CD1c-positive myeloid dendritic cell (primary cell): ENCODE measurements around the gene SUFU.

Experiments used
- DNase-seq: peaks from one replicate; pipeline ENCODE4 v3.0.0-alpha.2; 2016; ENCODE audit errors: extremely low spot score

SUFU gene

GRCh38 chr10:102635377-102635776 is 131.6 kb downstream of the SUFU start:
- DNase-seq, result peak; percentile 28

DNA sequence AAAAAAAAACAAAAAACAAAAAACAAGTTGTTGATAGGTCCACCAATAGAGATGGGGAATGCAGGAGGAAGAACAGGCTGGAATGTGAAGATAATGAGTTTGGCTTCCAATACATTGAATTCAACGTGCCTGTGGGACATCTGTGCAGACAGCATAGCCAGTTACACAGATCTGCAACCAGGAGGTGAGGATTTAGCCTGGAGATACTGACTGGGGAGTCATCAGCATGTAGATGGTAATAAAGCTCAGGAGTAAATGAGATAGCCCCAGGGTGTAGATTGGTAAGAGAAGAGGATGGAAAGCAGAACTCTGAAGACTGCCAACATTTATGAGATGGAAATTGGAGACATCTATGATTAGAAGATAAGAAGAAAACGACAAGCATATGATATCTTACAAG is 135.8 kb downstream of the SUFU start:
- DNase-seq, result no peak

DNA sequence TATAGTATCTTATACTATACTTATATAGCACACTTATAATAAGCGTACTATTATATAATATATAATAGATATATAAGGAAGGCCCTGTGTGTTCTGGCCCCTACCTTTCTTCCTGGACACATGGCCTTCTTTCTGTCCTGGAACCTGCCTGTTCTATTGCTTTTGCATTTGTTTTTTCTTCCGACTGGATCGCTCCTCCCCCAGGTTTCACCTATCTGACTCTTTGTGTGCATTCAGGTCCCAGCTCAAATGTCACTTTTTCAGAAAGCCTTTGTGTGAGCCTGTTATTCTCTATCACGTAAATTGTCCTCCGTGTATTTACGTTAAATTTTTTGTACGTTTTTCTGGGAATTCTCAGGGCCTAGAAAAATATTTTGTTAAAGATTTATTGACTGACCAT is 137.6 kb downstream of the SUFU start:
- no peak for DNase-seq

DNA sequence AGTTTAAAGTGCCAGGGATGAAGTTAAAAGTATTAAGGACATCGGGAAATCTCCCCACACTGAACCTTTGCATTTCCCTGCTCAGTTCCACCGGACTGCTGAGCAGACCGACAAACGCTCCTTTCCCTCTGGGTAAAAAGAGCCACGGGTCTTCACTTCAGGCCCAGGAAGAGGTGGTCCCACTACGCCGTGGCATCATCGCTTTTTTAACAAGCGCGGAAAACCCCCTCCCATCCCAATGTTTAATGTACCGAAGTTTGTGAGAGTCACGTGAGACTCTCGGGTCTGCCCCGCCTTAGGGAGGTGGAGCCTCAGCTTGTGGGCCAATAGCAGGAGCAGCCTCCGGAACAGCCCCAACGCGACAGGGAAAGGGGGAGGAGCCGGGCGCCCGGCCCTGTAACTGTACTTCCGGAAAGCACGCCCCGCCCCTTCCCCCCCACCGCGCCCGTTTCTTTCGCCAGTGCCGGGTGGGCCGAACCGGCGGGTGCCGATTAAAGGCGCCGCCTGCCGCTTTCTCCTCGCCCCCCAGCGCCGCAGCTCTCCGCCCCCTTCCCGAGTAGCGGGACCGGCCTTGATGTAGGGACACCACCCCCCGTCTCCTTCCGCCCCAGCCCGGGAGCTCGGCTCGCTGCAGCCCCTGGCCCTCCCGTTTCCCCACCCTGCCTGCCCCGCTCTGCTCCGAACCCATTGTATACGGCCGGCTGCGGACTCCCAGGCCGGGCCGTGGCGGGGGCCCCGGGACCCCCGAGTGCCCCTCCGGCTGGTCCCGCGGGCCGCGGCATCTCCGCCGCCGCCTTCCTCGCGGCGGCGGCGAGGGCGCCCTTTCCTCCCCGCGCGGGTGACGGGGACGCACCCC is 138.3 kb downstream of the SUFU start:
- DNase-seq, result peak; percentile 97

DNA sequence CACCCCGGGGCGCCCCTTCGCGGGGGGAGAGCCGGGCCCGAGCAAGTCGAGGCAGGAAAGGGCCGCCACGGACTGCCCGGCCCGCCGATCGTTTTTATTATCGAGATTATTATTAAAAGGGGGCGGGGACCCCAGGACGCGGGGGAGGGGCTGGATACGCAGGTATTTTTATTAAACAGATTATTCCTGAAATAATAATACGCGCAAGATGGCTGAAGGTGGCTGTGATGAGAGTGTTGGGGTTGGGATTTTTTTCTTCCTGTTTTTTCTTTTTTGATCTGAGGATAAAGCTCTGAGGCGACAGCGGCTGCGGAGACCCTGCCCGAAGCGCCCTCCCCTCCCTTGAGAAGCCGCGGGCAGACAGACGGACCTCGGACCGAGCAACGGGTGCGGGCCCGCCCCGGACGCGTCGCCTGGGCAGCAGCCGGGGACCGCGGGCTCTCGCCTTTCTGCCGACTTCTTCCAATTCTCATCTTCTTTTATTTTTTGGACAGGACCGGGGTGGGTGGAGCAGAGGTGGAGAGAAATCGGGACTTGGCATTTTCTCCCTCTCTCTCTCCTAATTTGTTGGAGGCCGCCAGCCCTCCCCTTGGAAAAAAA is 139.1 kb downstream of the SUFU start:
- peak; percentile 51 for DNase-seq

DNA sequence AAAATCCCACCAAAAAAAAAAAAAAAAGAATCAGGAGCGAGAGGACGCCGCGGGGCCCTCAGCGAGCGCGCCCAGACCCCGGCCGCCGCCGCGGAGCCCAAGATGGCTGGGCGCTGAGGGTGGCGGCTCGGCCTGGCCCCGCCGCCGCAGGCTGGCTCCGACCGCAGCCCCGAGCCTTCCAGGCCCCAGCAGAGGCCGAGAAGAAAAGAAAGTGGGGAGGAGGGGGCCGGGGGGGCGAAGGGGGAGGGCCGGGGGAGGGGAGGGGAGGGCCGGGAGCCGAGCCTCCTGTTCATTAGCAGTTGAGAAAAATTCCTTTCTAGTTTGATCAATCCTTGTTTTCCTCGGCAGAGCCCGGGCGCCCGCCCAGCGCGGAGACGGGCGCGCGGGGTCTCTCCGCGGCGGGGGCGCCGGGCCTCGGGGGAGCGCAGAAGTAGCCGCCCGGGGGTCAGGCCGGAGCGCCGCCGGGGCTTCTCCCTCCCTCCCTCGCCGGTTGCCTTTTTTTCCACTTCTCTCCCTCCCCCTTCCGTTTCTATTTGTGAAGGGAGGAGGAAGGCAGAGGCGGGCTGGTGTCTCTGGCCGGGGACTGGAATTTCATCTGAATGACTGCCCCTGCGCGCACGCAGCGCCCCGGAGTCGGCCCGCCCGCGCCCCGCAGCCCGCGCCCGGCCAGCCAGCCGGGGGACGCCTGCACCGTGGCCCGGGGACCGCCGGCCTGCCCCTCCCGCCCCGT is 139.7 kb downstream of the SUFU start:
- DNase-seq, result peak; percentile 76

DNA sequence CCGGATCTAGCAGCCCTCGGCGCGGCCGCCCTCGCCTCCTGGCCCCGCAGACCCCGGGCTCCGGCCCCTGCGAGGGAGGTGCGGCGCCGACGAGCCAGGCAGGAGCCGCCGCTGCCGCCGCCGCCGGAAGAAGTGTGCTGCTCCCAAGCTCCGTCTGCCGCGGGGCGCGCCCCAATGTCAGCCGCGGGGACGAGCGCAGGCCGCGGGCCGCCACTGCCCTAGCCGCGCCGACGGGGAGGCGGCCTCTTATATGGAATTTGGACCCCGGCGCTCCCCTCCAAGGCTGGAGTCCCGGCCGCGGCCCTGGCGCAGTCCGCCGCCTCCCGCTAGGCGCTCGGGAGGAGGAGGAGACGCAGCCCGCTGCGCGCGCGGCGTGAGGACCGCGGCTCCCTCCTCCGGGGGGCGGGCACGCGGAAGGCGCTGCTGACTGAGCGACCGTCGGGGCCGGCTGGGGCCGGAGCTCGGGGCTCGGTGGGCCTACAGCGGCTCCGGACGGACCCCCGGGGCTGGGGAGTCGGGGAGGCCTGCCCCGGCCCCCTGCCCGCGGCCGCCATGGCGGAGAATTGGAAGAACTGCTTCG is 140.4 kb downstream of the SUFU start, which contains the start of gene TRIM8:
TRIM8 (plus strand) TSS at position 414 of the 580 bp plus-strand sequence; CDS start at position 553, 139 bp downstream.
- DNase-seq, result peak; percentile 44

DNA sequence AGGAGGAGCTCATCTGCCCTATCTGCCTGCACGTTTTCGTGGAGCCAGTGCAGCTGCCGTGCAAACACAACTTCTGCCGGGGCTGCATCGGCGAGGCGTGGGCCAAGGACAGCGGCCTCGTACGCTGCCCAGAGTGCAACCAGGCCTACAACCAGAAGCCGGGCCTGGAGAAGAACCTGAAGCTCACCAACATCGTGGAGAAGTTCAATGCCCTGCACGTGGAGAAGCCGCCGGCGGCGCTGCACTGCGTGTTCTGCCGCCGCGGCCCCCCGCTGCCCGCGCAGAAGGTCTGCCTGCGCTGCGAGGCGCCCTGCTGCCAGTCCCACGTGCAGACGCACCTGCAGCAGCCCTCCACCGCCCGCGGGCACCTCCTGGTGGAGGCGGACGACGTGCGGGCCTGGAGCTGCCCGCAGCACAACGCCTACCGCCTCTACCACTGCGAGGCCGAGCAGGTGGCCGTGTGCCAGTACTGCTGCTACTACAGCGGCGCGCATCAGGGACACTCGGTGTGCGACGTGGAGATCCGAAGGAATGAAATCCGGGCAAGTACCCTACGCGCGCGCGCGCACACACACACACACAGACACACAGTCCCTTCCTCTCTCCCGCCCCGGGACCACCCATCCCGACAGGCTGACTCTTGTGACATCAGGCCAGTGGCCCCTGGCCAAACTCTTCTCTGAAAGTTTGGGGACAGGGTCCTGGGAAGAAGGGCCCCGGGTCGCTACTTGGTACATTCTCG is 141.0 kb downstream of the SUFU start:
- peak; percentile 55 for DNase-seq

DNA sequence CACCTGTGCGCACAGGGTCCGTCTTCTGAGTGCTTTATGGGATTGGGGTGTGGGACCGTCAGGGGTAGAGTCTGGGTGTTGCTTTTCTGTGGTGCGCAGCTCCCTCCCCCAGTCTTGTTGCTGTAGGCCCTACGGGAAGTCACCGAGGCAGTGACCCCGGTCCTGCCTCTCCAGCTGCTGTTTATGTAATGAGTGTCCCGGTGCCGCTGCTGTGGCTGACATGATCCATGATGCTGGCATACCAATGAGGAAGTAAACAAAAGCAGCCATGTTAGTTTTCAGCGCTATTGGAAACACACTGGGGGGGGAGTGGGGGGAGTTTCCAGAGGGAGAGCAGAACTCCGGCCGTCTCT is 141.6 kb downstream of the SUFU start:
- DNase-seq, result peak; percentile 92

DNA sequence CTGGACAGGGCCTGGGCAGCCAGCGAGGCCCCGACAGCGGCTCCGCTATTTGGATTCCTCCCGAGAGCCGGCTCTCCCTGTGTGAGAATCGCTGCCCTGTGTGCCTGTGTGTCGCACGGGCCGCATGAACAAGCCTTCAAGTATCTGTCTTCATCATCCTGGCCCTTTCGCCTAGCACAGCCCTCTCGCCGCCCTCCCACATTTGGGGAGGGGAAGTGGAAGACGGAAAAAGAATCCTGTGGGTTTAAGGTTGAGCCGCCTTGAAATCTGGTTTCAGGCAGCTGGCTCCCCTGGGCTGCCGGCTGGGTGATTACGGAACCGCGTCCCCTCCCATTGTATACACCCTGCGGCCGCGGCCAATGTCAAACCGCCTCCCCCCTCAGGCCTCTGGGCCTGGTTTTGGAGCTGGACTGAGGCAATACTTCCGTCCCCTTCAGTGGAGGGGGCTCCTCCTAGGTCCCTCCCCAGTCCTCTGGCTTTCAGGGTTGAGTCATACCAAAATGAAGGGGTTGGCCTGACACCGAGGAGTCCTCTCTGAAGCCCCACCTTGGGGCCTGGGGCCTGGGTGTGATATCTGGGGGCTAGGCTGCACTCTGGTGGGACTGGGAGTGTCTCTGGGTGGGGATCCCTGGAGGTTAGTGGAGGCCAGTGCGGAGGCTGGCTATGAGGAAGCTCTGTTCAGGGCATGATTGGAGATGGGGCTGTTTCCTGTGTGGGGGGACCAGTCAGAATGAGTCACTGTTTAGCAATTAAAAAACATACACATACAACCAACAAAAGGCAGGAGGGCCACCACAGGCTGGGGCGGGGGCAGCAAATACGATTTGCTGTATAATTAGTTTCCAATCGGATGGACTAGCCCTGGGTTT is 142.2 kb downstream of the SUFU start:
- DNase-seq, result peak; percentile 95

DNA sequence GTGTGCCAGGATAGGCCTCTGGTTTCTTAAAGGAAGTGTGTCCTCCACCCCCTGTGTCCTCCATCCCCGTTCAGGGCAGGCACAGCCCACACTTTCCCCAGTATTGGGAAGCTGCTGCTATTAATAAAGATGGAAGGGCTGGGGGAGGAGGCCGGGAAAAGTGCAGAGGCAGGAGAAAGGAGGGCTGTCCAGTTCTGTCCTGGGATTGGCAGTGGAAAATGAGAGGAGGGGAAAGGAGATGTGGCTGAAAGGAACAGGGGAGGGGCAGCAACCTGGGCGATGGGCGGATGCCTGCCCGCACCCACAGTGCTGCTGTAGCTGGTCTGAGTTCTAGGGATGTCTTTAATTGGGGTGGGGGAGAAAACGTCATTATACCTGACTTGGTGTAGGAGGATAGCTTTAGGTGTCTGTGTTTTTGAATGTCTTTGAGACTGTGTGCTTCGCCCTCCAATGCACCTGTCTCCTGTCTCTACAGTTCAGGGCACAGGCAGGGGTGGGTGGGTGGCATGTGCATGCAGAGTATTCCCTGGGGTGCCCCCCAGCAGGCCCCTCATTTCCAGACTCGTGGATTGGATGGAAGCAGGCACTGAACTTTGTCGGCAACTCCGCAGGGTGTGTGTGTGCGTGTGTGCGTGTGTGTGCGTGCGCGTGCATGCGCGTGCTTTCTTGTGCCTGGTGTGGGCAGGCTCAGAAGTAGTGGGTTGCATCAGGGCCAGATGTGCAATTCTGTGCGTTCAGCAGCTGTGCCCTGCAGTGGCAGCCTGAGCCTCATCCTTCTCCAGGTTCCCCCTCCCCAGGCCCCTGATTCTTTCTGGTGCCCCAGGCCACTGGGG is 143.1 kb downstream of the SUFU start:
- peak; percentile 71 for DNase-seq

GRCh38 chr10:102647443-102648268 is 143.9 kb downstream of the SUFU start:
- no peak for DNase-seq

DNA sequence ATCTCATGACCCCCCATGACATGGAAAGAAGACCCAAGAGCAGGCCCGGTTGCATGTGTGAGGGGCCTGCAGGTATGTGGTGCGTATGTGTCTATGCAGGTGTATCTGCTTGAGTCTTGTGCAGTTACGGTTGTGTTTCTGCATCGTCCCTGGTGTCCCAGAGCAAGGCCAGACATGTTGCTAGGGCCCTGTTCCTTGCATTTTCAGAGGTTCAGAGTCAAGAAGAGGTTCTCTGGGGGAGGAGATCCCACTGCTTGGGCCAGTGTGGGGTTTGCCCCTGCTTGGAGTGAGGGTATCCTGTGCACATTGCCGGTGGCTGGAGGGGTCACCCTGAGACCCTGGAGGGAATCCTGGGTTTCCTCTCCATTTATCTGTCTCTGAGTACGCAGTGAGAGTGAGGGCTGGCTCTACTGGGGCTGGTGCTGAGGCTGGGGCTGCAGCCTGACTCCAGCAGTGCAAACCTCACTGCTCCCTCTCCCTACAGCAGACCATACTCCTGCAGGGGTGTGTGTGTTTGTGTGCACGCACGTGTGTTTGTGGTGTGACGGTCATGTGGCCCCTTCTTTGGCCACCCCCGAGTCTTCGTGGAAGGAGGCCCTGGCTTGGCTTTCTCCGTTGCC is 144.6 kb downstream of the SUFU start:
- DNase-seq, result no peak

DNA sequence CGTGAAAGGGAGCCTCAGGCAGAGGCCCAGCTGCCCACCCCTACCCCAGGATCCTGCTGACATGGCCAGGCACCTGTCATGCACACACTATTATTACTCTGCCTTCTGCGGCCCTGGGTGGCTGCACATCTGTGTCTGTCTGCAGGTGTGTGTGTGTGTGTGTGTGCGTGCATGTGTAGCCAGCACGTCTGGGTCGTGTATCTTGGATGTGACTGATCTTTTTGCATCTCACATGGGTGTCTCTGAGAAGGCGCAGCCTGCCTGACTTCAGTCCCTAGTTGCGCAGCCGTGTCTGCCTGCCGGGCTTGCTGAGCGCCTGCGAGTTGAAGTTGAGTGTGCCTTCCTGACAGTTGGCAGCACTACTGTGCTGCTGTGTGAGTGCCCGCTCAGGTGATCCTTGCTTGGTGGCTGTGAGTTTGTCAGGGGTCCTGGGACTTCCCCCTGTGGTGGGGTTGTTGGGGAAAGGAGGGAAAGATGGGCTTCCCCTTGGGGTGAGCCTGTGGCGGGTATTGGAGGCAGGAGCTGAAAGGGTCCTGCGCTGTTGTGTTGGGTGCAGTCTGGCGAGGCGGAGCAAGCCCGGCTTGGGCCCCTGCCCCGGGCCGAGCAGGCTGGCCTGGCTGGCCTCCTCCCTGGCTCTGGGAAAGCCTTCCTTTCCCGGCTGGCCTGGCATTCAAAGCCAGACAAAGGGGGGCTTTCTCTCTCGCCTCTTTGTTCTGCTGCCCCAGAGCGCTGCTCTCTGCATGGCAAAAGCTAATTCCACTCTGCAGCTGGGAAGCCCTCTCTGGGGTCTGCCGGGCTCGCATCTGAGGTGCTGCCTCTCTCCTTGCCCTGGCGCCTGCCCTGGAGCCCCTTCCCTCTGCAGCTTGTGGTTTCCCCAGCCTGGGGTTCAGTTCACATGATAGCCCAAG is 145.4 kb downstream of the SUFU start:
- no peak for DNase-seq

GRCh38 chr10:102649797-102650654 is 146.3 kb downstream of the SUFU start:
- no peak for DNase-seq
